Breast epithelium (tissue), 3 donors: Measurements from ENCODE around the gene TMEM179B.

ENCODE experiments used
- POLR2A ChIP-seq: fragments of 450-650 bp; IDR thresholded peaks from one replicate; pipeline ENCODE4 v1.6.1; 2016; ENCODE audit warnings: antibody characterized with exemption, mild to moderate bottlenecking, moderate library complexity
- POLR2AphosphoS5 ChIP-seq, 3 donors: sonication (generic); formaldehyde crosslinking; IDR thresholded peaks; one replicate each; pipeline ENCODE4 v1.6.1; 2017; ENCODE audit warnings: antibody characterized with exemption in 3 of 3

DNA sequence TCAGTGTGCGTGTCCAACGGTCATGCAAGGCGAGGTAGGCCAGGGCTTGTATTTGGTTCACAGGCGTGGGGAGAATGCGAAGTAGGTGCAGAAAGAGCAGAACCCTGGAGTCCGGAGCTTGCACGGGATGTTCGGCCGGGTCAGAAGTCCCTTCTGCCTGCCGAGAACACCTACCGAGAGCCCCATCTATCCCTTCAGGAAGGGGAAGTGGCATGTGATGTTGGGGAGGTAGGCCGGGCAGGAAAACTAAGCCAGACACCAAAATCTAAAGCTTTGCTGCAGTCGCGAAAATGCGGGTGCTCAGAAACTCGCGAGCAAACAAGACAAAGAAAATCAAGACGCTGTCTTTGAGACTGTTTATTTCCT, 16.4 kb upstream of the TMEM179B start:
- TF ChIP-seq POLR2AphosphoS5 (IDR thresholded peaks at IDR 0.05), result peak in 1 of 3 donors; percentile 4
- no peak for TF ChIP-seq POLR2A
